ENCODE results near the gene TC2N.

DNA sequence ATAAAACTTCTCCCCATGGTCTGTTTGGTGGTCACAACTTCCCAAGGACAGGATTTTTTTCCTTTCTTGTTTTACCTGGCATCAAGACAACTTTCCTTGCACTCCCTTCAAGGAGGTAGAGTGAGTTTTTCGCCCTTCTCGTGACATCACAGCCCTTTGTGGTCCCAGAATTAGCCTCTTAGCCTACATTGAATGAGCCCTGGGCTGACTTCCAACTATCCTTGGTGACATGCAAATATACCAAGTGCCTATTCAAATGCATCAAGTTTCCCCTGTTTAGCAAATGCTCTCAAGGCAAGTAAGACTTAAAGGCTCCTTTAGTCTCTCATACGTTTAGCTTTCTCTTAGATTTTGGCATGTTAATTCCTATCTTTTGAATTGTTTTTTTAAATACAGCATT lies 36.6 kb downstream of the TC2N start:
- TF ChIP-seq, protein P1, sequence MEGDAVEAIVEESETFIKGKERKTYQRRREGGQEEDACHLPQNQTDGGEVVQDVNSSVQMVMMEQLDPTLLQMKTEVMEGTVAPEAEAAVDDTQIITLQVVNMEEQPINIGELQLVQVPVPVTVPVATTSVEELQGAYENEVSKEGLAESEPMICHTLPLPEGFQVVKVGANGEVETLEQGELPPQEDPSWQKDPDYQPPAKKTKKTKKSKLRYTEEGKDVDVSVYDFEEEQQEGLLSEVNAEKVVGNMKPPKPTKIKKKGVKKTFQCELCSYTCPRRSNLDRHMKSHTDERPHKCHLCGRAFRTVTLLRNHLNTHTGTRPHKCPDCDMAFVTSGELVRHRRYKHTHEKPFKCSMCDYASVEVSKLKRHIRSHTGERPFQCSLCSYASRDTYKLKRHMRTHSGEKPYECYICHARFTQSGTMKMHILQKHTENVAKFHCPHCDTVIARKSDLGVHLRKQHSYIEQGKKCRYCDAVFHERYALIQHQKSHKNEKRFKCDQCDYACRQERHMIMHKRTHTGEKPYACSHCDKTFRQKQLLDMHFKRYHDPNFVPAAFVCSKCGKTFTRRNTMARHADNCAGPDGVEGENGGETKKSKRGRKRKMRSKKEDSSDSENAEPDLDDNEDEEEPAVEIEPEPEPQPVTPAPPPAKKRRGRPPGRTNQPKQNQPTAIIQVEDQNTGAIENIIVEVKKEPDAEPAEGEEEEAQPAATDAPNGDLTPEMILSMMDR (IDR thresholded peaks at IDR 0.05; ENCODE audit: low read depth, low read length): no peak
- TF ChIP-seq EZH2phosphoT487 (IDR thresholded peaks at IDR 0.05; ENCODE audit: low read depth): no peak

Measured in OCI-LY3 (cell line).